SK-N-SH treated with all-trans-retinoic acid at 6 μM for 48 hours (cell line): ENCODE measurements around the gene DDA1.

Experiments used
- ATAC-seq: fragments of 200-7000 bp; cut with Tn5 transposase; 3 replicates; pipeline ENCODE4 v1.9.1; 2020; ENCODE audit warnings: mild to moderate bottlenecking, moderate library complexity
- ARNTL ChIP-seq: fragments of 450-650 bp; formaldehyde crosslinking; IDR thresholded peaks from 2 replicates; pipeline ENCODE4 v1.5.0; 2020; ENCODE audit warnings: low read depth, mild to moderate bottlenecking, moderate library complexity, borderline replicate concordance
- BACH2 ChIP-seq: fragments of 250-450 bp; sonication (Bioruptor Pico); IDR thresholded peaks from 2 replicates; pipeline ENCODE4 v1.9.0; 2021; ENCODE audit warnings: mild to moderate bottlenecking, borderline replicate concordance
- CREB5 ChIP-seq: fragments of 250-450 bp; sonication (Bioruptor Pico); IDR thresholded peaks from 2 replicates; pipeline ENCODE4 v1.5.1; 2020; ENCODE audit warnings: low read depth, mild to moderate bottlenecking, moderate library complexity
- CSDC2 ChIP-seq: fragments of 250-450 bp; sonication (Bioruptor Pico); IDR thresholded peaks from 2 replicates; pipeline ENCODE4 v1.5.0; 2020; ENCODE audit warnings: mild to moderate bottlenecking, moderate library complexity
- CSRNP3 ChIP-seq: fragments of 250-450 bp; sonication (Bioruptor Pico); IDR thresholded peaks from 2 replicates; pipeline ENCODE4 v1.5.1; 2021; ENCODE audit warnings: mild to moderate bottlenecking, moderate library complexity
- ESRRG ChIP-seq: fragments of 250-450 bp; sonication (Bioruptor Pico); IDR thresholded peaks from 2 replicates; pipeline ENCODE4 v1.6.1; 2021; ENCODE audit warnings: mild to moderate bottlenecking
- GLIS3 ChIP-seq: fragments of 250-450 bp; sonication (Bioruptor Pico); IDR thresholded peaks from 2 replicates; pipeline ENCODE4 v1.5.0; 2020; ENCODE audit warnings: mild to moderate bottlenecking, moderate library complexity
- ISL1 ChIP-seq: fragments of 250-450 bp; sonication (Bioruptor Pico); IDR thresholded peaks from 2 replicates; pipeline ENCODE4 v2.1.2; 2022; ENCODE audit warnings: mild to moderate bottlenecking, moderate library complexity
- PATZ1 ChIP-seq: fragments of 250-450 bp; sonication (Bioruptor Pico); IDR thresholded peaks from 2 replicates; pipeline ENCODE4 v1.8.0; 2020; ENCODE audit warnings: mild to moderate bottlenecking, moderate library complexity, borderline replicate concordance
- POU6F1 ChIP-seq: fragments of 250-450 bp; sonication (Bioruptor Pico); IDR thresholded peaks from 2 replicates; pipeline ENCODE4 v1.8.0; 2021; ENCODE audit warnings: low read depth, mild to moderate bottlenecking, moderate library complexity, borderline replicate concordance
- RARB ChIP-seq: fragments of 250-450 bp; sonication (Bioruptor Pico); IDR thresholded peaks from 2 replicates; pipeline ENCODE4 v1.8.0; 2021; ENCODE audit warnings: mild to moderate bottlenecking, moderate library complexity
- SNAI2 ChIP-seq: fragments of 250-450 bp; sonication (Bioruptor Pico); IDR thresholded peaks from 2 replicates; pipeline ENCODE4 v1.5.0; 2020; ENCODE audit warnings: mild to moderate bottlenecking, moderate library complexity
- TCF4 ChIP-seq: fragments of 250-450 bp; sonication (Bioruptor Pico); IDR thresholded peaks from 2 replicates; pipeline ENCODE4 v1.8.0; 2021; ENCODE audit warnings: mild to moderate bottlenecking, moderate library complexity, borderline replicate concordance
- TOX ChIP-seq: fragments of 250-450 bp; sonication (Bioruptor Pico); IDR thresholded peaks from 2 replicates; pipeline ENCODE4 v1.8.0; 2021; ENCODE audit warnings: mild to moderate bottlenecking, moderate library complexity, borderline replicate concordance
- TSHZ2 ChIP-seq: fragments of 250-450 bp; sonication (Bioruptor Pico); IDR thresholded peaks from 2 replicates; pipeline ENCODE4 v1.5.0; 2020; ENCODE audit warnings: mild to moderate bottlenecking, moderate library complexity
- ZC3H10 ChIP-seq: fragments of 250-450 bp; sonication (Bioruptor Pico); IDR thresholded peaks from 2 replicates; pipeline ENCODE4 v1.5.1; 2021; ENCODE audit warnings: mild to moderate bottlenecking, moderate library complexity
- ZFP3 ChIP-seq: fragments of 250-450 bp; sonication (Bioruptor Pico); IDR thresholded peaks from 2 replicates; pipeline ENCODE4 v1.5.0; 2020; ENCODE audit warnings: mild to moderate bottlenecking, moderate library complexity
- ZFP30 ChIP-seq: fragments of 450-650 bp; formaldehyde crosslinking; IDR thresholded peaks from 2 replicates; pipeline ENCODE4 v1.5.0; 2022; ENCODE audit warnings: mild to moderate bottlenecking, moderate library complexity
- ZNF70 ChIP-seq: fragments of 450-650 bp; formaldehyde crosslinking; IDR thresholded peaks from 2 replicates; pipeline ENCODE4 v1.5.0; 2020; ENCODE audit warnings: mild to moderate bottlenecking, moderate library complexity
- ZNF8 ChIP-seq: fragments of 450-650 bp; formaldehyde crosslinking; IDR thresholded peaks from 2 replicates; pipeline ENCODE4 v1.5.0; 2020; ENCODE audit warnings: mild to moderate bottlenecking, moderate library complexity

The DDA1 gene

GRCh38 chr19:17330262-17331044, 21.1 kb downstream of the DDA1 start:
- ATAC-seq = no peak
- no peak for TF ChIP-seq ZFP30 (CRISPR knock-in tag)
- TF ChIP-seq, all 23 proteins: peak for 0

GRCh38 chr19:17331045-17331558, 21.7 kb downstream of the DDA1 start:
- no peak for ATAC-seq
- TF ChIP-seq CREB5 (CRISPR knock-in tag) = no peak
- no peak for TF ChIP-seq ZC3H10 (CRISPR knock-in tag)
- no peak for TF ChIP-seq POU6F1 (CRISPR knock-in tag)
- no peak for TF ChIP-seq PATZ1
- TF ChIP-seq SNAI2 (CRISPR knock-in tag) = no peak
- no peak for TF ChIP-seq TSHZ2 (CRISPR knock-in tag)
- TF ChIP-seq GLIS3 (CRISPR knock-in tag) = no peak
- no peak for TF ChIP-seq ZNF70 (CRISPR knock-in tag)
- TF ChIP-seq ARNTL = no peak
- TF ChIP-seq ESRRG (CRISPR knock-in tag) = no peak
- TF ChIP-seq ZFP30 (CRISPR knock-in tag) = no peak
- no peak for TF ChIP-seq RARB
- no peak for TF ChIP-seq ZFP3
- no peak for TF ChIP-seq BACH2 (CRISPR knock-in tag)
- TF ChIP-seq TCF4 = no peak
- TF ChIP-seq ISL1 (CRISPR knock-in tag) = no peak
- TF ChIP-seq CSRNP3 (CRISPR knock-in tag) = no peak
- TF ChIP-seq ZNF8 (CRISPR knock-in tag) = no peak
- TF ChIP-seq CSDC2 = no peak

- ATAC-seq = no peak
- TF ChIP-seq TOX (CRISPR knock-in tag) (no peak), PATZ1 (no peak), RARB (no peak), ZNF70 (CRISPR knock-in tag) (no peak), ESRRG (CRISPR knock-in tag) (no peak), POU6F1 (CRISPR knock-in tag) (no peak), CREB5 (CRISPR knock-in tag) (no peak)
Observed at GRCh38 chr19:17332360-17332676, 23.0 kb downstream of the DDA1 start.
